DND-41 (cell line): Measurements from ENCODE around the gene SPATA31E1.

Experiments used
- ATAC-seq: fragments of 200-7000 bp; cut with Tn5 transposase; 3 replicates; pipeline ENCODE4 v1.9.1; 2021; ENCODE audit warnings: low read depth; ENCODE audit not compliant: insufficient read depth
- DNase-seq: peaks from one replicate; pipeline ENCODE4 v3.0.0-alpha.2; 2020
- H2AFZ ChIP-seq: 2 replicates; pipeline ENCODE4 v1.6.0; 2012; ENCODE audit warnings: low read depth, low read length
- H3K27ac ChIP-seq: 2 replicates; pipeline ENCODE4 v1.5.1; 2012; ENCODE audit warnings: low read length, inconsistent platforms
- H3K27me3 ChIP-seq: fragments of 200-600 bp; sonication (generic); 2 replicates; pipeline ENCODE4 v1.6.0; 2012; ENCODE audit warnings: low read length, mild to moderate bottlenecking, inconsistent platforms; ENCODE audit not compliant: insufficient read depth, poor library complexity
- H3K36me3 ChIP-seq: 2 replicates; pipeline ENCODE4 v1.5.1; 2012; ENCODE audit warnings: low read length, inconsistent platforms; ENCODE audit not compliant: insufficient read depth
- H3K4me1 ChIP-seq: 2 replicates; pipeline ENCODE4 v1.5.1; 2012; ENCODE audit warnings: mild to moderate bottlenecking, low read length; ENCODE audit not compliant: insufficient read depth
- H3K4me2 ChIP-seq: 2 replicates; pipeline ENCODE4 v1.6.0; 2012; ENCODE audit warnings: mild to moderate bottlenecking, moderate library complexity, low read length, inconsistent platforms; ENCODE audit not compliant: insufficient read depth
- H3K4me3 ChIP-seq, 2 experiments: fragments of 200-600 bp in 1 of 2; shearing (Covaris generic) in 1 of 2; 2 replicates each; pipeline ENCODE4 v1.5.1; 2012 to 2016; ENCODE audit warnings: inconsistent platforms in 2 of 2, low read length in 2 of 2, mild to moderate bottlenecking in 2 of 2, low read depth in 1 of 2, moderate library complexity in 1 of 2
- H3K79me2 ChIP-seq: 2 replicates; pipeline ENCODE4 v1.6.0; 2012; ENCODE audit warnings: low read length, inconsistent platforms; ENCODE audit not compliant: insufficient read depth
- H3K9ac ChIP-seq: 2 replicates; pipeline ENCODE4 v1.6.0; 2012; ENCODE audit warnings: low read depth, mild to moderate bottlenecking, inconsistent platforms, low read length, moderate library complexity
- H3K9me3 ChIP-seq: 2 replicates; pipeline ENCODE4 v1.5.1; 2012; ENCODE audit warnings: low read length, moderate library complexity, mild to moderate bottlenecking, inconsistent platforms; ENCODE audit not compliant: insufficient read depth, severe bottlenecking
- H4K20me1 ChIP-seq: 2 replicates; pipeline ENCODE4 v1.6.0; 2012; ENCODE audit warnings: low read length; ENCODE audit not compliant: insufficient read depth
- CTCF ChIP-seq: IDR thresholded peaks from 2 replicates; pipeline ENCODE4 v1.5.1; 2012; ENCODE audit warnings: borderline replicate concordance, low read length, moderate library complexity, mild to moderate bottlenecking; ENCODE audit not compliant: poor library complexity, severe bottlenecking; ENCODE audit errors: extremely low read depth
- EZH2 ChIP-seq: IDR thresholded peaks from 3 replicates; pipeline ENCODE4 v1.6.1; 2012; ENCODE audit warnings: borderline replicate concordance, low read depth, mild to moderate bottlenecking, moderate library complexity, low read length, inconsistent platforms; ENCODE audit not compliant: severe bottlenecking

The SPATA31E1 gene

DNA sequence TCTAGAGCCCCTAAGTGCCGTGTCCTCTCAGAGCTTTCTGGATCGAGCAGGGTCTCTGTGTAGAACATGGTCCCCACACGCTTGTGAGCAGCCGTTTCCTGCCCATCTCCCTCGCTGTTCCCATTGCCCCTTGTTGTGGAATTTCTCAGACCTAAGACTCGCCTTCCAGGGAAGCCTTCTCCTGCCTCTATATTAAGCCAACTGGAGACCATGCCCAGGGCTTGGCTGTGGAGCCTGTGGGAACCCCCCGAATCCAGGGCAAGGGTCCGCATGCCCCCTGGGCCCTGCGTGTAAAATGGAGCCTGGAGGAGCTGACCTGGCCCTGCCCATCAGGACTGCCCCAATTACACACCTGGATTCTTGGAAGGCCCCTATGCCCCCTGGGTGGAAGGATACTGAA is 14.5 kb upstream of the SPATA31E1 start:
- H3K9me3 ChIP-seq = no peaks in the 10 kb centered on the region
- ATAC-seq (no peak), DNase-seq (no peak)
- H3K79me2 ChIP-seq = no peaks in the 10 kb centered on the region
- no peak for TF ChIP-seq CTCF
- no peak for TF ChIP-seq EZH2
- H3K4me2 ChIP-seq = no peak overlapping the region
- H3K27ac ChIP-seq = no peak overlapping the region
- H3K36me3 ChIP-seq = no peaks in the 10 kb centered on the region
- H3K9ac ChIP-seq = no peak overlapping the region
- H3K27me3 ChIP-seq = no peaks in the 10 kb centered on the region
- H4K20me1 ChIP-seq = no peaks in the 10 kb centered on the region
- H3K4me1 ChIP-seq = no peaks in the 10 kb centered on the region
- H2AFZ ChIP-seq = no peak overlapping the region
- H3K4me3 ChIP-seq = no peak overlapping the region

- H4K20me1 ChIP-seq = no peaks in the 10 kb centered on the region
- TF ChIP-seq EZH2 (no peak), CTCF (no peak)
Observed at GRCh38 chr9:87868635-87869034, 14.0 kb upstream of the SPATA31E1 start.

DNA sequence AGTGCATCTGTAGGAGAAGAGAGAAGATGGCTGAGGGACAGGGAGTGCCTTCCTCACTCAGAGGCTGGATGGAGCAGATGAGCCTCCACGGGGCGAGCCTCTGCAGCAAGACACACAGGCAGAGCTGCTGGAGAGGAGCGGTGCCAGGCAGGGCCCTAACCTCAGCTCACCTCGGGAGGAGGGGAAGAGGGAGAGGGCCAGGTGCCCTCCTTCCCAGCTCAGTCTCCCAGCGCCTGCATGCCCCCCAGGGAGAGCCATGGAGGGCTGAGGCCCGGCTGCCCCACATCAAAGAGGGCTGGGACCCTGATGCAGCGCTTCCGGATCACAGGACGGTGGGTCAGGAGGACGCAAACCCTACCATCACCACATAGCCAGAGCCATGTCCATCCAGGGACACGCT is 13.6 kb upstream of the SPATA31E1 start:
- no peak overlapping the region for H3K4me3 ChIP-seq
- DNase-seq (no peak), ATAC-seq (peak; percentile 45; the same call in 1 of the 3 replicates)
- H3K9ac ChIP-seq = no peak overlapping the region
- no peaks in the 10 kb centered on the region for H3K27me3 ChIP-seq
- no peaks in the 10 kb centered on the region for H3K79me2 ChIP-seq
- no peaks in the 10 kb centered on the region for H3K36me3 ChIP-seq
- H3K4me1 ChIP-seq = no peaks in the 10 kb centered on the region
- TF ChIP-seq CTCF (no peak), EZH2 (no peak)
- H3K9me3 ChIP-seq = no peaks in the 10 kb centered on the region
- H4K20me1 ChIP-seq = no peaks in the 10 kb centered on the region
- no peak overlapping the region for H3K4me2 ChIP-seq
- no peak overlapping the region for H3K27ac ChIP-seq
- no peak overlapping the region for H2AFZ ChIP-seq

More at GRCh38 chr9:87868635-87869034, 14.0 kb upstream of the SPATA31E1 start:
- DNase-seq = no peak
- Histone ChIP-seq H3K4me1 (no peaks in the 10 kb centered on the region), H3K4me3 (no peak overlapping the region), H3K27me3 (no peaks in the 10 kb centered on the region), H3K9ac (no peak overlapping the region), H2AFZ (no peak overlapping the region), H3K9me3 (no peaks in the 10 kb centered on the region), H3K79me2 (no peaks in the 10 kb centered on the region), H3K36me3 (no peaks in the 10 kb centered on the region), H3K27ac (no peak overlapping the region), H3K4me2 (no peak overlapping the region)
- ATAC-seq = no peak
